GM06990 (cell line): ENCODE results near the gene RAB12.
"Not testable (repeated sequence)": the region's sequence is repeated elsewhere in the genome, so short reads cannot be mapped to it uniquely, and the experiment has no call there.

Experiments used
- DNase-seq: peaks from one replicate; pipeline ENCODE4 v3.0.0-alpha.2; 2011; ENCODE audit not compliant: insufficient read length; ENCODE audit errors: extremely low read depth
- H3K27me3 ChIP-seq: replicated peaks from 2 replicates; pipeline ENCODE4 v1.6.0; 2011; ENCODE audit warnings: low read length; ENCODE audit not compliant: control insufficient read depth, insufficient read depth
- H3K36me3 ChIP-seq: 2 replicates; pipeline ENCODE4 v1.5.1; 2011; ENCODE audit warnings: low read length; ENCODE audit not compliant: control insufficient read depth, insufficient read depth
- H3K4me3 ChIP-seq: replicated peaks from 2 replicates; pipeline ENCODE4 v1.5.1; 2011; ENCODE audit warnings: low read depth, mild to moderate bottlenecking, control low read depth, low read length
- CTCF ChIP-seq: IDR thresholded peaks from 2 replicates; pipeline ENCODE4 v1.5.1; 2011; ENCODE audit warnings: low read length, control low read depth, mild to moderate bottlenecking, inconsistent platforms; ENCODE audit not compliant: insufficient read depth, poor library complexity, severe bottlenecking

The RAB12 gene

GRCh38 chr18:8635087-8635486, 25.9 kb downstream of the RAB12 start:
- Histone ChIP-seq H3K36me3 (peaks cover 22% of the 10 kb centered on the region), H3K27me3 (no peaks in the 10 kb centered on the region), H3K4me3 (no peak overlapping the region)
- TF ChIP-seq CTCF = no peak
- no peak for DNase-seq

GRCh38 chr18:8639762-8640161, 30.5 kb downstream of the RAB12 start:
- no peak for TF ChIP-seq CTCF
- no peak overlapping the region for H3K4me3 ChIP-seq
- DNase-seq = no peak
- no peaks in the 10 kb centered on the region for H3K27me3 ChIP-seq
- peaks cover 11% of the 10 kb centered on the region for H3K36me3 ChIP-seq

GRCh38 chr18:8643326-8643878, 34.2 kb downstream of the RAB12 start:
- Histone ChIP-seq H3K27me3 (no peaks in the 10 kb centered on the region), H3K4me3 (no peak overlapping the region), H3K36me3 (peaks cover 7% of the 10 kb centered on the region)
- no peak for DNase-seq
- no peak for TF ChIP-seq CTCF

GRCh38 chr18:8647359-8647758, 38.1 kb downstream of the RAB12 start:
- DNase-seq, H3K4me3 ChIP-seq, H3K36me3 ChIP-seq, H3K27me3 ChIP-seq: not testable (repeated sequence)

- not testable (repeated sequence) for H3K36me3 ChIP-seq, H3K27me3 ChIP-seq, DNase-seq, H3K4me3 ChIP-seq
These were observed 42.4 kb downstream of the RAB12 start for GRCh38 chr18:8651478-8652261.

- Histone ChIP-seq H3K36me3 (no peaks in the 10 kb centered on the region), H3K27me3 (no peaks in the 10 kb centered on the region), H3K4me3 (no peak overlapping the region)
- DNase-seq = no peak
- peak; percentile 55 for TF ChIP-seq CTCF
These were observed 45.5 kb downstream of the RAB12 start for GRCh38 chr18:8654503-8655451.
